Fibroblast of skin of right biceps (primary cell): ENCODE results near the gene TCF4.

ENCODE experiments used
- DNase-seq: peaks from one replicate; pipeline ENCODE4 v3.0.0-alpha.2; 2013

TCF4 gene

DNA sequence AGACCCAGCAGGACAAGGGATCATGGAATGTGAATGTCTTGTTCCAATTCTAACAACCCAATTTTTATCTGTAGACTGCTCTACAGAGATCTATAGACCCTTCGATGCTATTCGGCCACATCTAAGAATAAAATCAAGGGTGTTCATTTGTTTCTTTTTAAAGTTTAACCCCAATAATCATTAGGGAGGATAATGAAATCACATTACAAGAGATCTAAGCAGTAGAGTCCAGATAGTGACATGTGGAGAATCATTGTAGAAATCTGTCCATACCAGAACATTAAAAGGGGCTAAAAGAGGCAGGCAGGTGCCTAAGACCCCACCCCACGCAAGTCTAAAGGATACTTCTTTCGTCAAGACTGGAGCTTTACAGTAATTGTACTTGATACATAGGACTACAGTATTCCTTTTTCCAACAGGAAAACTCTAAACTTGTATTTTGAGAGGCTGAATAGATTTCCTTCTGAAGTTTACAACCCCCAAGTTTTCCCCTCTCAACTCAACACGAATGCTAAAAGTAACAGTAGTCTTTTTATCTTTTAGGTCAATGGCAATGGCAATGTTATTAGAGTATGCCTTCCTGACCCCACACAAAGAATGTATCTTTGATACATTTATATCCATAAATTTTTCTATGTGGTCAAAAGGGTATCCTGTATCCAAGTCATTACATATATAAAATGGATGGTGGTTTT, 183.7 kb downstream of the TCF4 start:
- no peak for DNase-seq

DNA sequence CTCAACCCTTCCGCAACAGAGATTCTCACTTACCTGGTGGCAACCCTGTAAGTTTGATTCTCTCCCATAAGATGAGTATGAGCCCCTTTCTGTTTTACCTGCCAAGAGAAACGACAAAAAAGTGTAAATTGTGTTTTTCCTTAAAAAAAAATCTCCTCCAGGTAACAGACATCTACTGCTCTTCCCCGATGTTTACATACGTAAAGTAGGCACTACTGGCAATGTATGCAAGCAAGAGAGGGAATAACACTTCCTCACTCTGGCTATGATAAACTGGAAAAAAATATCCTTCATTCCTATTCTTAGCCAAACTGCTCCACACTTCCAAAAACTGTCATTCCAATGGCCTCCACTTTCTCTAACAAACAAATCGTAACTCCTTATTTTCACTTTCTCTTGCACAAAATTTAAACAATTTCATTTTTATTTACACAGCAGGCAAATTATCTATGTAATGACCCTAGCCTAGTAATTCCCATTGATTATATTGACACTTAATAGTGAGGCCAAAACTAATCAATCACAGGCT, 184.5 kb downstream of the TCF4 start:
- peak; percentile 27 for DNase-seq

- DNase-seq: peak; percentile 52
These were observed 185.1 kb downstream of the TCF4 start for GRCh38 chr18:55402731-55403405.

- peak; percentile 95 for DNase-seq
These were observed 186.3 kb downstream of the TCF4 start for GRCh38 chr18:55401638-55402191.

GRCh38 chr18:55400590-55401541, 187.1 kb downstream of the TCF4 start:
- DNase-seq: peak; percentile 38

- no peak for DNase-seq
These were observed 187.9 kb downstream of the TCF4 start for GRCh38 chr18:55400081-55400480.

GRCh38 chr18:55398858-55399257, 189.1 kb downstream of the TCF4 start:
- DNase-seq: no peak

GRCh38 chr18:55396979-55397378, 191.0 kb downstream of the TCF4 start:
- no peak for DNase-seq

- DNase-seq: no peak
These were observed 191.6 kb downstream of the TCF4 start for GRCh38 chr18:55396267-55396905.

DNA sequence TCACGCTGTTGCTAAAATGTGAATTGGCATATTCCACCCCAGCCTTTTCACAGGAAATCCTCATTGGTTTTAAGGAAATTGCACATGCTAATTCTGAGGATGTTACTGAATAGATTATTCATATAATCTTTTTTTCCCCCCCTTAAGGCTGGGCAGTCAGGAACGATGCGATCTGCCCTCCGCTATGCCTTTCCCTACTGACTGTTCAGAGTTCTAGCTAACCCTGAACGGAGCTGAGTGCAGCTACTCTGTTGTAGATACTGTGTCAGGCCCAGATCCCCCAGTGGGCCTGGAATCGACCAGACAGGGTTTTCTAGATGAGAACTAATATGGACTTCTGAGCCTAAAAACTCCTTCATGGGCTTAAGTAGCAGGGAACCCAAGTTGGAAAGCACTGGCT, 192.2 kb downstream of the TCF4 start:
- DNase-seq: no peak

DNA sequence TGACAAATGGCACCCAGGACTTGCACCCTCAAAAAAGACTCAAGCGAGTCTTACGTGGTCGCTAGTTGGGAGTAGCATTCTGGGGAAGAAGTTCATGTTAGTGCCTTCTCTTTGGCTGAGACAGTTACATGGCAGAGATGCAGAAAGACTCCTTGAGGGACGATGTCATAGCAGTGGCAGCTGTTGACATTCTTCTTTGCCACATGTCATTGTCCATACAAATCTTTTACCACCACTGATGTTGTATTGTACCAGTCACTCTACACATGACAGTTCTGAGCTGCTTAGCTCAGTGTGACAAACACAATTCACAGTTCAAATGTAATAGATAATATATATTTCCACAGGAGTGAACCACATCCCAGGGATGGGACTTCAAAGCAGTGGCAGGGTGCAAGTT, 197.1 kb downstream of the TCF4 start:
- no peak for DNase-seq

DNA sequence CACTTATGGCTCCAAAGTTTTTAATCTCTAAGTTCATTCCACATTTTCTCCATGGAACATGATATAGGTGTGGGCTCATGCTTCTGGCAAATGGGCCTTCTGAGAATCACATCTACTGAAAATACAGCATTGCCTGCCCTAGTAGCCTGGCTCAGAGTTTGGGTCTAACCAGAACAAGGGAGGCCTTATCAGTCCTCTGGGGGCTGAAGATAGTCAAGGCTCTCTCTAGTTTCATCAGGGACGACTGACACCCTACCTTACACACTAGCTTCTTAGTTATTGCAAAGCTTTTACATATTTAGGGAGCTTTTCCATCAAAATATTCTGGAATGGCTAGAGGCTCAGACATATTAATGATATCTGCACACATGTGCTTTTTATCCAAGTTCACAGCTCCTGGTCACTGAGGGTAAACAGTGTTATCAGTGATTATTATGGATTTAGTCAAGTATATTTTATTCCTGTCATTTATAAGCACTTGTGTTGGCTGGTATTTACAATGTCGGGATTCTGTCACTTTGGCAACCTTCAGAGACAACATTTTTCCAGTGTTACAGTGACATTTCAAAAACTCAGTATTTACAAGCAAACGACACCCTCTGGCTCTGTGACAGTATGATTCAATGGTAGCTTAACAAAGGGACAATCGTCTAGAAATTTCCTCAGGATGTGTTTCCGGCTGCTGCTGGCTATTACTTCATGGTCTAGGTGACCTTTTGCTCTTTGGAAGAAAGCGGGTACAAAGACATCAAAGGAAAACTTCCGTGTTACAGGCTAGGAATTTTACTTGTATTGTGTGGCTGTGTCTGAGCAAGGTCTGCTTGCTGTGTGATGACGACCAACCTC, 200.6 kb downstream of the TCF4 start:
- DNase-seq: no peak

- no peak for DNase-seq
These were observed 201.4 kb downstream of the TCF4 start for GRCh38 chr18:55386545-55386944.

DNA sequence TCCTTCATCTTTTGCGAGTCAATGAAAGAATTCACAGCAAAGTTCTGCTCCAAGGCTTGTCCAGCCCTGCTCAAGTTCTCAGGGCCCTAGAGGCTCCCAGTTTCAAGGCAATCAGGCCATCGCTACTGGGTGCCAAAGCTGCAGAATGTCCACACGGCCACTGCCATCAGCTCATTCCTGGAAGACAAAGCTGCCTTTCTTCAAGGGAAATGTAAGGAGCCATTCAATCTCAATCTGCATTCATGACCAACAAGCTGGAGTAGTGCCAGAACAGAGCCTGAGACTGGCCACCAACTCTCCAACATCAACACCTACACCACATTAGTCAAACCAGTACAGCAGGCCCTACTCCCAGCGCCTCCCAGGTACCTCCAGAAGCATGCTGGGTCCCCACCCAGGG, 202.2 kb downstream of the TCF4 start:
- DNase-seq: no peak

DNA sequence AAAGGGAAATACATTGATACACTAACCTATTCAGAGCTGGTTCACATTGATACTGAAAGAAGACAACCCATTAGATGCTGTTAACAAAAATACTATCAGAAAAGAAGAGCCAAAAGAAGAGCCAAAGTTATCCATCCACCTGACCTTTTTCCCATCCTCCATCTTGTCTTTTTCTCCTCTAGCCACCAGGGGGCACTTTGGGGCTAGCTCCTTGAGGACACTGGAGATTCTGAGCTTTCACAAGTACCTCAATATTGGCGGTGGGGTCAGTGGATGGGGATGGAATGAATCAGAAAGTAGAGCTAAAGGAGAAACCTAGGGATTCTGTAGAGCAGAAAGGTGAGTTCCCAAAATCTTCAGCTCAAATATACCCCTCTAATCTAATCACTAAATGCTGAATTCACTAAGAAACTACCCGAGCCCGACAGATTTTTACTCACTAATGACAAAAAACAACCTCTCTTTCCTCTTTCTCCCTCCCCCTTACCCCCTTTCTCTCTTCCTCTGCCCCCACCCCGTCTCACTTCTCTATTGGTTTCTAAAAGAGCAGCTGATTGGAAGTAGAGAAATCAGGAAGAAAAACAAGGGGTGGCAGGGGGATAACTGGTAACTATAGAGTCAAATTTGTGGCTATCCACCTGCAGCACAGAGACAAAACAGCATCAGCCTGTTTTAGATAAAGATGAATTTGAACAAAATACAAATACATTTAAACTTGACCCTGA, 203.3 kb downstream of the TCF4 start:
- peak; percentile 55 for DNase-seq

DNA sequence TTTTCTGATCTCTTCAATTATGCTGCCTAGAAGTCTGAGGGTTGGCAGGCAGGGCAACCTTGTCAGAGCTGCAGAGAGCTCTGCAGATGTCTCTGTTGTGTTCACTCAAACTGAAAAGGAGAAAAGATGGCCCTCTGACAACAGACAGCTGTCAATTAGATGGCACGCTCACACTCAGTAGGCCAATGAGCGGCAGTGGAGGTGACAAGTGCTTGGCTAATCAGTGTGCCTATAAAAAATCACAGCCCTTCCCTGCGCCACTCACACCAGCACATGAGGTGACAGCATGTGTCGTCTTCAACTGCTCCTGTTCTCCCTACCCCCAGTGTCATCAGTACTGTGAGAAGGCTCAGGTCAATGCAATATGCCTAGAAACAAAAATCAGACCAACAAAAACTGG, 203.9 kb downstream of the TCF4 start:
- no peak for DNase-seq

DNA sequence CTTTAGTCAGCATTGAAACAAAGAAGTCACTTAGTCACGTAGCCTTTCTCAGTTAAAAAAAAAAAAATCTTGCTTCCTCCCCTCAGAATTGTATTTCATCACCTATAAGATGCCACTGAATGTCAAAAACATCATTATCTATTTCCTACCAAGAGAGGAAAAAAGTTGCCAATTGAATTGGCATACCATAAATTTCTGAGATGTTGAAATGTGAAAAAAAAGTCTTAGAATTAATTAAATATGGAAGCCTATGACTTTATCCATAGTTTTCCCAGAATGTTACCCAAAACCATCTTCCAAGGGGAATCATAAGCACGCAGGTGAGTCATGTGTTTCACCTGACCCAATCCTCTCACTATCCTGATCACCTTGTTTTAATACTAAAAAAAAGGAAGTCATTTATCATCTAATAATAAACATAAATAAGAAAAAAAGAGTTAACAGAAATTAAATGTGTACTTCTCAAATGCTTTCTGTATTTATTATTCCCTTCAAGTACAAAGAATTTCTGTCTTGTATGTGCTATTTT, 205.7 kb downstream of the TCF4 start:
- no peak for DNase-seq

GRCh38 chr18:55381277-55381676, 206.7 kb downstream of the TCF4 start:
- DNase-seq: peak; percentile 88

GRCh38 chr18:55380589-55380988, 207.4 kb downstream of the TCF4 start:
- DNase-seq: peak; percentile 81

GRCh38 chr18:55376387-55376786, 211.6 kb downstream of the TCF4 start:
- DNase-seq: no peak

- DNase-seq: no peak
These were observed 212.1 kb downstream of the TCF4 start for GRCh38 chr18:55375930-55376329.
